IMR-90 (cell line): ENCODE measurements around the gene DHFR. TPM values are rescaled to one million over a fixed set of nuclear protein-coding genes. Genes with fewer than 3 reads are reported as not detected.

Source experiments
- ATAC-seq: fragments of 200-7000 bp; cut with Tn5 transposase; 2 replicates; pipeline ENCODE4 v1.9.1; 2020; ENCODE audit warnings: low read depth, mild to moderate bottlenecking, moderate library complexity
- BruUV-seq: library from RNA; stranded (reverse); fragments of 400-500 nt; replicated peaks from 2 replicates; lab custom pipeline; 2021; lab: Mats Ljungman, UMichigan
- CTCF ChIA-PET: fragments of 300-600 bp; formaldehyde crosslinking; extraction: SDS; loops from one replicate; lab custom pipeline; 2021; ENCODE audit warnings: antibody characterized with exemption; lab: Yijun Ruan, JAX
- POLR2A ChIA-PET: fragments of 300-600 bp; sonication (Branson Sonifier 250); formaldehyde crosslinking; loops from one replicate; lab custom pipeline; 2022; ENCODE audit warnings: antibody characterized with exemption; ENCODE audit not compliant: unreplicated experiment; lab: Charles Lee
- DNase-seq: peaks from one replicate; pipeline ENCODE4 v3.0.0; 2013
- H2AFZ ChIP-seq: replicated peaks from 2 replicates; pipeline ENCODE3; 2013; ENCODE audit warnings: low read length, mild to moderate bottlenecking; ENCODE audit not compliant: poor library complexity
- H2AK5ac ChIP-seq: 2 replicates; pipeline ENCODE4 v1.6.1; 2013; ENCODE audit warnings: low read depth, low read length, inconsistent platforms
- H2AK9ac ChIP-seq: replicated peaks from 2 replicates; pipeline ENCODE3; 2013; ENCODE audit warnings: mild to moderate bottlenecking, low read depth, low read length, moderate library complexity; ENCODE audit not compliant: poor library complexity
- H2BK120ac ChIP-seq: 2 replicates; pipeline ENCODE4 v1.6.1; 2013; ENCODE audit warnings: low read depth, low read length, inconsistent platforms
- H2BK15ac ChIP-seq: 3 replicates; pipeline ENCODE4 v1.6.1; 2013; ENCODE audit warnings: low read depth, low read length, inconsistent platforms
- H2BK20ac ChIP-seq: 2 replicates; pipeline ENCODE4 v1.6.1; 2013; ENCODE audit warnings: low read depth, mild to moderate bottlenecking, inconsistent platforms, low read length, moderate library complexity
- H2BK5ac ChIP-seq: 2 replicates; pipeline ENCODE4 v1.6.1; 2013; ENCODE audit warnings: mild to moderate bottlenecking, low read depth, low read length, inconsistent platforms; ENCODE audit not compliant: poor library complexity, severe bottlenecking
- H3K14ac ChIP-seq: replicated peaks from 2 replicates; pipeline ENCODE4 v1.6.1; 2013; ENCODE audit warnings: low read depth, low read length, inconsistent platforms
- H3K18ac ChIP-seq: 2 replicates; pipeline ENCODE4 v1.6.1; 2013; ENCODE audit warnings: low read depth, low read length, control low read depth
- H3K23ac ChIP-seq: 2 replicates; pipeline ENCODE4 v1.6.1; 2013; ENCODE audit warnings: low read depth, low read length, inconsistent platforms
- H3K27ac ChIP-seq: 2 replicates; pipeline ENCODE4 v1.5.1; 2013; ENCODE audit warnings: mild to moderate bottlenecking, control low read depth, low read length; ENCODE audit not compliant: insufficient read depth
- H3K27me3 ChIP-seq: 2 replicates; pipeline ENCODE4 v1.6.1; 2013; ENCODE audit warnings: low read length; ENCODE audit not compliant: control insufficient read depth, insufficient read depth
- H3K36me3 ChIP-seq: 2 replicates; pipeline ENCODE4 v1.6.1; 2013; ENCODE audit warnings: low read length, mixed read lengths; ENCODE audit not compliant: control insufficient read depth, insufficient read depth
- H3K4ac ChIP-seq: 2 replicates; pipeline ENCODE4 v1.6.1; 2013; ENCODE audit warnings: low read depth, low read length, inconsistent platforms
- H3K4me1 ChIP-seq: 2 replicates; pipeline ENCODE4 v1.6.1; 2013; ENCODE audit warnings: low read length, mixed read lengths; ENCODE audit not compliant: control insufficient read depth, insufficient read depth
- H3K4me2 ChIP-seq: 2 replicates; pipeline ENCODE4 v1.6.1; 2013; ENCODE audit warnings: low read depth, mild to moderate bottlenecking, control low read depth, low read length, moderate library complexity
- H3K4me3 ChIP-seq: 2 replicates; pipeline ENCODE4 v1.5.1; 2013; ENCODE audit warnings: low read depth, mild to moderate bottlenecking, control low read depth, low read length, moderate library complexity; ENCODE audit not compliant: insufficient read depth
- H3K56ac ChIP-seq: 2 replicates; pipeline ENCODE4 v1.6.1; 2013; ENCODE audit warnings: low read length, inconsistent platforms; ENCODE audit not compliant: insufficient read depth; ENCODE audit errors: extremely low read depth
- H3K79me1 ChIP-seq, 2 experiments: 2 replicates each; pipeline ENCODE4 v1.6.1; 2013; ENCODE audit warnings: low read length in 2 of 2, inconsistent platforms in 1 of 2, low read depth in 1 of 2
- H3K9ac ChIP-seq: 2 replicates; pipeline ENCODE4 v1.6.1; 2013; ENCODE audit warnings: low read depth, low read length, control low read depth
- H3K9me1 ChIP-seq: 2 replicates; pipeline ENCODE4 v1.6.1; 2013; ENCODE audit warnings: low read length, inconsistent platforms; ENCODE audit not compliant: insufficient read depth
- H3K9me3 ChIP-seq: 2 replicates; pipeline ENCODE4 v1.6.1; 2013; ENCODE audit warnings: low read length; ENCODE audit not compliant: control insufficient read depth, insufficient read depth
- H4K20me1 ChIP-seq: 2 replicates; pipeline ENCODE4 v1.6.1; 2013; ENCODE audit warnings: low read length, inconsistent platforms; ENCODE audit not compliant: insufficient read depth
- H4K5ac ChIP-seq: 2 replicates; pipeline ENCODE4 v1.6.1; 2013; ENCODE audit warnings: mild to moderate bottlenecking, low read depth, low read length, control low read depth
- H4K8ac ChIP-seq, 2 experiments: 2 replicates each; pipeline ENCODE4 v1.6.1; 2013; ENCODE audit warnings: low read depth in 2 of 2, low read length in 2 of 2, control low read depth in 1 of 2, inconsistent platforms in 1 of 2
- H4K91ac ChIP-seq: 2 replicates; pipeline ENCODE4 v1.6.1; 2013; ENCODE audit warnings: low read depth, low read length, inconsistent platforms; ENCODE audit not compliant: insufficient read depth
- CEBPB ChIP-seq: IDR thresholded peaks from 2 replicates; pipeline ENCODE4 v1.6.1; 2012; ENCODE audit warnings: low read depth, low read length, improper control_type of control experiment
- MAFK ChIP-seq: IDR thresholded peaks from 2 replicates; pipeline ENCODE4 v1.6.1; 2012; ENCODE audit warnings: low read depth, low read length, improper control_type of control experiment
- MAZ ChIP-seq: IDR thresholded peaks from 2 replicates; pipeline ENCODE4 v1.6.1; 2012; ENCODE audit warnings: low read depth, mild to moderate bottlenecking, low read length, improper control_type of control experiment, moderate library complexity, borderline replicate concordance
- MXI1 ChIP-seq: IDR thresholded peaks from 2 replicates; pipeline ENCODE4 v1.6.1; 2012; ENCODE audit warnings: low read depth, mild to moderate bottlenecking, low read length, moderate library complexity, borderline replicate concordance
- NFE2L2 ChIP-seq: fragments of 150-350 bp; IDR thresholded peaks from 2 replicates; pipeline ENCODE4 v1.6.1; 2016; ENCODE audit warnings: low read depth, mild to moderate bottlenecking, low read length
- RCOR1 ChIP-seq: IDR thresholded peaks from 2 replicates; pipeline ENCODE4 v1.6.1; 2012; ENCODE audit warnings: mild to moderate bottlenecking, low read length, improper control_type of control experiment; ENCODE audit not compliant: insufficient replicate concordance
- WGBS, 2 experiments: methylation state at CpG; one replicate each; pipeline versions ENCODE4 v1.1.5 to v1.1.7; 2013; ENCODE audit warnings: missing lambda C conversion rate in 2 of 2; ENCODE audit not compliant: insufficient read length in 1 of 2; ENCODE audit errors: extremely low coverage in 2 of 2; 5-methylcytosine and 5-hydroxymethylcytosine counted together
- dilution Hi-C: fragments of 300-500 bp; cut with HindIII; formaldehyde crosslinking; loops from one replicate; pipeline ENCODE4 v1.14.3; 2018; ENCODE audit warnings: low sequenced_read_pairs; ENCODE audit not compliant: unreplicated experiment
- in situ Hi-C: fragments of 300-500 bp; cut with MboI; formaldehyde crosslinking; loops from 3 replicates; pipeline ENCODE4 v1.14.3; 2019; ENCODE audit warnings: low sequenced_read_pairs, inconsistent platforms, mixed read lengths
- intact Hi-C: fragments of 100-400 bp; cut with micrococcal nuclease; formaldehyde crosslinking; loops from 2 replicates; pipeline ENCODE4 v1.10.0; 2022
- polyA plus RNA-seq, 3 experiments: library from polyadenylated mRNA; depleted of rRNA; stranded (reverse); fragments of >200 nt; gene quantifications; 2 replicates each; pipeline ENCODE4 v1.2.3, GENCODE V29; 2012; ENCODE audit warnings: low replicate concordance in 1 of 3
- total RNA-seq: library from RNA; depleted of rRNA; stranded (reverse); fragments of >200 nt; gene quantifications from 2 replicates; pipeline ENCODE4 v1.2.3, GENCODE V29; 2012
- TF ChIP-seq, protein P1 (sequence below): fragments of 150-350 bp; IDR thresholded peaks from 2 replicates; pipeline ENCODE4 v1.6.1; 2016; ENCODE audit warnings: low read depth, mild to moderate bottlenecking, low read length, moderate library complexity, borderline replicate concordance

The DHFR gene
- total and polyA plus RNA-seq, 2 of the 4 experiments (the other 2 are of a cell fraction), result 20.6 to 29.4 TPM

DNA sequence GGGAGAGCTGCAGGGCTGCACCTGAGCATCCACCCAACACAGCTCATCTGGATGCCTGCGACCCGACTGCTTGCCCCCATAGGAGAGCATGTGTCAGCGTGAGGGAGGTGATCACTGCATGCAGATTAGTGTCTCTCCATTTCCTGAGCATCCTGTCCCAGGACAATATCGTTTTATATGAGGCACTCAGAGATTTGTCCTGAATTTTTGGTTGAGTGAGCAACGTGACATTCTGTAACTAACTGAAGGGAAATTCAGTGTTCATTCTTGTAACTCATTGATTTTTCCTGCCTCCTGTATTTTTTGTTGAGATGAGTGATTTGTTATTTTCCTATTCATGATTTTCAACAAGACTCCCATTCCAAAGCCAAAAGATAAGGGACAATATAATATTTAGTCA lies 64.0 kb downstream of the DHFR start:
- H3K9me1 ChIP-seq, result no peaks in the 10 kb centered on the region
- no peak overlapping the region for H4K91ac ChIP-seq
- no peak overlapping the region for H4K8ac ChIP-seq
- no peak overlapping the region for H3K23ac ChIP-seq
- ChIA-PET POLR2A (no interaction called here), CTCF (no interaction called here)
- no peaks in the 10 kb centered on the region for H3K79me1 ChIP-seq
- DNase-seq (no peak), ATAC-seq (no peak)
- H4K5ac ChIP-seq, result no peak overlapping the region
- H2BK20ac ChIP-seq, result no peak overlapping the region
- H3K4me3 ChIP-seq, result no peak overlapping the region
- H3K18ac ChIP-seq, result no peak overlapping the region
- BruUV-seq, result no TSS peak
- no peaks in the 10 kb centered on the region for H3K9me3 ChIP-seq
- no peak overlapping the region for H3K4ac ChIP-seq
- no peak overlapping the region for H2BK5ac ChIP-seq
- intact Hi-C loops, result no loop called here
- dilution Hi-C loops, result no loop called here
- no peak overlapping the region for H3K4me2 ChIP-seq
- TF ChIP-seq MAZ (no peak), MAFK (no peak), RCOR1 (no peak), MXI1 (no peak), NFE2L2 (no peak), CEBPB (no peak)
- TF ChIP-seq, protein P1, sequence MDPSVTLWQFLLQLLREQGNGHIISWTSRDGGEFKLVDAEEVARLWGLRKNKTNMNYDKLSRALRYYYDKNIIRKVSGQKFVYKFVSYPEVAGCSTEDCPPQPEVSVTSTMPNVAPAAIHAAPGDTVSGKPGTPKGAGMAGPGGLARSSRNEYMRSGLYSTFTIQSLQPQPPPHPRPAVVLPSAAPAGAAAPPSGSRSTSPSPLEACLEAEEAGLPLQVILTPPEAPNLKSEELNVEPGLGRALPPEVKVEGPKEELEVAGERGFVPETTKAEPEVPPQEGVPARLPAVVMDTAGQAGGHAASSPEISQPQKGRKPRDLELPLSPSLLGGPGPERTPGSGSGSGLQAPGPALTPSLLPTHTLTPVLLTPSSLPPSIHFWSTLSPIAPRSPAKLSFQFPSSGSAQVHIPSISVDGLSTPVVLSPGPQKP, result no peak
- no peak overlapping the region for H2BK120ac ChIP-seq
- H3K14ac ChIP-seq, result no peak overlapping the region
- H3K56ac ChIP-seq, result no peak overlapping the region
- in situ Hi-C loops, result no loop called here
- no peak overlapping the region for H2BK15ac ChIP-seq
- WGBS, 2 experiments, result no CpG with 5 or more reads among the region's 5 CpGs
- H3K27me3 ChIP-seq, result no peaks in the 10 kb centered on the region
- no peak overlapping the region for H2AK5ac ChIP-seq
- no peak overlapping the region for H3K9ac ChIP-seq
- no peaks in the 10 kb centered on the region for H4K20me1 ChIP-seq
- no peak overlapping the region for H2AFZ ChIP-seq
- H3K36me3 ChIP-seq, result no peaks in the 10 kb centered on the region
- H2AK9ac ChIP-seq, result no peak overlapping the region
- no peaks in the 10 kb centered on the region for H3K4me1 ChIP-seq
- H3K27ac ChIP-seq, result no peak overlapping the region
